Epidermal melanocyte (primary cell): Measurements from ENCODE around the gene SORBS1.

ENCODE experiments used
- DNase-seq: peaks from one replicate; pipeline ENCODE4 v3.0.0; 2011; ENCODE audit warnings: low spot score; ENCODE audit not compliant: insufficient read length

SORBS1 gene

GRCh38 chr10:95276367-95277200 is 284.6 kb downstream of the SORBS1 start:
- no peak for DNase-seq

DNA sequence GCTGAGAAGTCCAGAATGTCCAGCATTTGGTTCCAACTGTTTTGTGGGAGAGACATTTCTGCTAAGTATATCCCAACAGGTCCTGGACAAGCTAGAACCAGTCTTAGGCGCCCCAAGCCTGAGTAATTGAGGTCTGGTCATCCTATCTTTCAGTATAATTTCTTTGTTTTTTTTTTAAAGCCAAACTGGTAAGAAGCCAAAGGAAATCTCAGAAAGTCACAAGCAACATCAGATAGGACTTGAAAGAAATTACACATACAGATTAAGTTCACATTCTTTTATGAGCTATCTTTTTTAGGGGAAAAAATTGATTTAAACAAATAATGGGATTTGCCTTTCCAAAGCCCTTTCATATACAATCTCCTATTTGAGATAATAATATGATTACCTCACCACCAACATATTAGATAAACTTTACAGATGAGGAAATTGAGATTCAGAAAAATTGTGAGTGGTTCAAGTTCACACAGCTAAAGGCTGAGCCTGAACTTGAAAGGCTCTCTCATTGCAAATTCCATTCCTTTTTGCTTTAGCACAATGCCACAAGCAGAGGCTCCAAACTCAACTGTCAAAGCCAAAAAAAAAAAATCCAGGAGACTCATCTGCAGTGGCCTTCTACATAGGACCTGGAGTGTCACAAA is 285.3 kb downstream of the SORBS1 start:
- no peak for DNase-seq

DNA sequence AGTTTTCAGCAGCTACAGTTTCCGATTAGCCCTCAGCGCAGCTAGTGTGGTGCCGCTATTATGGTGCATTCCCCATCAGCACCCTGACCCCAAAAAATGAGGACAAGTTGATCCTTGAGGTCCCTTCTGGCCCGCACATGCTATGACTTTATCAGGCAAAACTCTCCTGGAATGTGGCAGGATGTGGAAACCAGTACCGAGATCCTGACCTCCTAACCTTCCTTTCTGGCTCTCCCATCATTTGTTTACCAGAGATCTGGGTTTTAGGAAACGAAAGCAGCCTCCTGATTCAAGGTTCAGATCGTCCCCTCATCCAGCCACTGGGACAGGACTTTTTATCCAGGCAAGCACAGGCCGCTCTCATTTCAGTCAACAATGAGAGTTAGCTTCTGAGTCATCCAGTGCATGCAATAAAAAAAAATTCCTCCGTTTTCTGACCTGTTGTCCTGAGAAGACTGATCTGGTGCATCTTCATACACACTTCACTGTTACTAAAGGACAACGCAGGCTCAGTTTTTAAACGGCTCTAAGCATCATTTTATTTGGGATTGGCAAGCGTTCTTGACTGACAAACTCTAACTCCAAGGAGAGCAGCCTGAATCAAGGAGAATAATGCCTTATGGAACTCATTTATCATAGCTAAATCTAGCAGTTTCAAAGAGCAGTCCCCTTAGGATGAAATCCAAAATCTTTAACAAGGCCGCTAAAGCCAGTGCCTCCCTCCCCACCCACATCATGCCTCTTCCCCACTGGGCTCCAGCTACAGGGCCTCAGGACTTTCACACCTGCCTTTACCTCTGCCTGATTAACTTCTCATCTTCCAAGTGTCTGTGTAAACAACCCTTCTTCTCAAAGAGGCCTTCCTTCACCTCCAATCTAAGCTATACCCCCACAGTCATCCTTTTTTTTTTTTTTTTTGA is 287.5 kb downstream of the SORBS1 start:
- DNase-seq = no peak

GRCh38 chr10:95268438-95268837 is 292.7 kb downstream of the SORBS1 start:
- DNase-seq = no peak

GRCh38 chr10:95267251-95267650 is 293.9 kb downstream of the SORBS1 start:
- no peak for DNase-seq

DNA sequence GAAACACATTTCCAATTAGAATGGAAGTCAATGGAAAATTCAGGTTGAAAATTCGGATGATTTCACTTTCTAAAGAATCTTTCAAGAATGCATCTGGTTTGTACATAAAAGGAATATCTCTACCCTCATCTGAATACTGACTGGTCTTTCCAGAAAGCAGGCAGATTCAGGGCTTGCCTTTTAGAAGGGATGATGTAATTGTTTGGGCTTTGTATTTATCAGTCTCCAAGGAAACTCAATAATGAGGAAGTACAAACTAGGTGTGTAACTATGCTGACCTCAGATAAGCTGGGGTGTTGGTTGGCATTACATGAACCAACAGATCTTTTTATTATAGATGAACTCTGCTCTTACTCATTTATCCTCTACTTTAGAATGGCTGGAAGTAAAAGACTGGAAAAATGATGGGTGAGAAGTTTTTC is 294.5 kb downstream of the SORBS1 start:
- DNase-seq = no peak

DNA sequence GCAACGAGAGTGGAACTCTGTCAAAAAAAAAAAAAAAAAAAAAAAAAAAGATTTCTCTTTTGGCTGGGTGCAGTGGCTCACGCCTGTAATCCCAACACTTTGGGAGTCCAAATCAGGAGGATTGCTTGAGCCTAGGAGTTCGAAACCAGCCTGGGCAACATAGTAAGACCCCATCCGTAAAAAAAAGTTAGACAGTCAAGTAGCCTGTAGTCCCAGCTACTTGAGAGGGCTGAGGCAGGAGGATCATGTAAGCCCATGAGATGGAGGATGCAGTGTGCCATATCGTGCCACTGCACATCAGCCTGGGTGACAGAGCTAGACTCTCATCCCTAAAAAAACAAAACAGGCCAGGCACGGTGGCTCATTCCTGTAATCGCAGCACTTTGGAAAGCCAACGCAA is 295.6 kb downstream of the SORBS1 start:
- no peak for DNase-seq

DNA sequence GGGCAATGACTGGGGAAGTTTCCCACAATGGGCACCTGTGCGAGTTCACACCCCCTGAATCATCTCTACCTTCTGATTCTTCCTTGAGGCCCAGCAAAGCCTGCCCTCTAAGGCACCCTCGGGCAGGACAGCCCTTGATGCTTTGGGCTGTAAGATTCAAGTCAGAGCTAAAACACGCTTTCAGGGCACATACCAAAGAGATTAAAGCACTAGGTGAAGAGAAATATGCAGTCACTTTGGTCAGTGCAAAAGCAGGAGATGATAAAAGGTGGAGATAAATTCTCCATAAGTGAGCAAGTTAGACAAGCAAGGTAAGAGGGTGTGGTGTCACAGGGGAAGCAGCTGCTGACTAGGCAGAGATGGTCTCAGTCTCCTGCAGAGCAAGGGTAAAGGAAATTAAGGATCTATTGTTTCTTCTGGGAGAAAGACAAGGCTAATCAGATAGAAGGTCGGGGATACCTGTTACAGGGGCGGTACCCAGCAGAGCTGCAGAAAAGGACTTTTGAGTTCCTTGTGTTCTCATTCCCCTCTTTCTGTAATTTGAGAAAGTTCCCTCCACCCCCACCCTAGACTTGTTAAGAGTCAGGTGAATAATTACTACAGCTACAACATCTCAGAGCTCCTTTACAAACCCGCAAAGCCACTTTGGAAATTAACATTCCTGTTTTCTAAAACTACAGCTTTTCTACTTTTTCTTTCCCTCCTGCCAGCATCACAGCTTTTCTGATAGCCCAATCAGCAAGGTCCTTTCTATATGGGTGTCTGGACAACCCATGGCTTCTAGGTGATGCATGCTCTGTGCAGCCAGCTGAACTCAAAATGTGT is 296.7 kb downstream of the SORBS1 start:
- DNase-seq = no peak

DNA sequence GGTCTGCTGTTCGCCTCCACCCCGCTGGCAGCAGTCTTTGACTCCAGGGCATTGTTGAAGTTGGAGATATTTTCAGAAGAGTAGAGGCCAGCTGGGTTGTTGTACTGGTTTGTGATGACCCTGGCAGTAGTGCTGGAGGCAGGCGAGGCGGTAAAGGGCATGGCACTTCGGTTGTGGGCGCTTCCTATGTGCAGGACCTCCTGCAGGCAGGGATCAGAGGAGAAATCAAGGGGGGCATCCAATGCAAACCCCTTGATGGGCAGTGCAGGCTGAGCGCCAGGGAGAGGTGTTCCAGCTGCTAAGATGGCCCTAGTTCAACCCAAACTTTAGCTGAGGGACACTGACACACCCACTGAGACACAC is 297.3 kb downstream of the SORBS1 start:
- no peak for DNase-seq

DNA sequence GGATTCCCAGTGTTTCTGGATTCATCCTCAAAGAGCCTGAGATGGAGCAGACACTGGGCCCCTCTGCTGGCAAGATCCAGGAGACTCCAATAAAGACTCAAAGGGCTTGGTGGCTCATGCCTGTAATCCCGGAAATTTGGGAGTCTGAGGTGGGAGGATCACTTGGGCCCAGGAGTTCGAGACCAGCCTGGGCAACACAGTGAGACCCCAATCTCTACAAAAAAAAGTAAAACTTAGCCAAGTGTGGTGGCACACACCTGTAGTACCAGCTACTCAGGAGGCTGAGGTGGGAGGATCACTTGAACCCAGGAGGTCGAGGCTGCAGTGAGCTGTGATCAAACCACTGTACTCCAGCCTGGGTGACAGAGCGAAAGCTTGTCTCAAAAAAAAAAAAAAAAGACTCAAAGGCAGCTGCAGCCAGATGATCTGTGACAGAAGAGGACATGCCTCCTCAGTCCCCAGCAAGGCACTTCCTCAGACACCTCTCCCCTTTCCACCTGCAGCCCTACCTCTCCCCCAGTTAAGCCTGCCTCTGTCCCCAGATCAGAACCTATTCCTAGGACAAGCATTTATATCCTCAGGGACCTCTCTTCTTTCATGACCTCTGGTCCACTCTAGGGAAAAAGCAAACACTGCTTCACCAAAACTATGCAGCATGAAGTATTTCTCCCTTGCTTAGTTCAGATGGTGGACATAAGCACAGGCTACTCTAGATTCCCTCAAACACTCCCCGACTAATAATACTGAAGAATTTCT is 298.2 kb downstream of the SORBS1 start:
- DNase-seq = no peak

DNA sequence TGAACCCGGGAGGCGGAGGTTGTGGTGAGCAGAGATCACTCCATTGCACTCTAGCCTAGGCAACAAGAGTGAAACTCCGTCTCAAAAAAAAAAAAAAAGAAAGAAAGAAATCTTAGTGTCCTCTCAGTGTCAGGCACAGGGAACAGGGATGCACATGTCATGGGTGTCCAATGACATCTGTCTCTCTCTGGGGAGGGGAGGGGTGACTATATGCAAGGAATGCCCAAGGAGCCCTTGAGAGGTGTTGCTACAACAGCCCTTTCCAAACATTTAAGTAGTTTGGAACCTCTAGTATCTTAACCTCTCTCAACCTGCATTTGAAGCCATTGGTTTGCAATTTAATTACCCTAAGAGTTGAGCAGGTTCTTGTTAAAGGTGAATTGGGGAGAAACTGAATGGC is 299.2 kb downstream of the SORBS1 start:
- DNase-seq = no peak
